Kidney (tissue), 14 donors: ENCODE data around the gene ADAMTS20. TPM values are rescaled to one million over a fixed set of nuclear protein-coding genes. Genes with fewer than 3 reads are reported as not detected.
"Not testable (repeated sequence)": the region's sequence is repeated elsewhere in the genome, so short reads cannot be mapped to it uniquely, and the experiment has no call there.

Experiments used
- DNase-seq, 5 donors: peaks; one replicate each; pipeline ENCODE4 v3.0.0-alpha.2; 2013 to 2020
- FAIRE-seq: peaks from 2 replicates; lab custom pipeline; 2012; peaks lifted over from hg19 to GRCh38; lab: Jason Lieb, UNC
- H3K27ac ChIP-seq, 2 donors: one replicate each; pipeline ENCODE4 v1.7.0; 2013; ENCODE audit warnings: low read depth in 2 of 2, low read length in 2 of 2, inconsistent platforms in 1 of 2
- H3K27me3 ChIP-seq: one replicate; pipeline ENCODE4 v1.7.1; 2013; ENCODE audit warnings: low read length, inconsistent platforms; ENCODE audit not compliant: control insufficient read depth, insufficient read depth
- H3K36me3 ChIP-seq, 3 donors: one replicate each; pipeline versions ENCODE4 v1.7.0 to v1.7.1; 2013; ENCODE audit warnings: low read length in 3 of 3, control low read depth in 1 of 3, inconsistent platforms in 1 of 3; ENCODE audit not compliant: insufficient read depth in 3 of 3, control insufficient read depth in 2 of 3
- H3K4me1 ChIP-seq, 3 donors: one replicate each; pipeline versions ENCODE4 v1.7.0 to v1.7.1; 2013; ENCODE audit warnings: low read length in 3 of 3, inconsistent platforms in 1 of 3, low read depth in 1 of 3; ENCODE audit not compliant: control insufficient read depth in 2 of 3, insufficient read depth in 2 of 3
- H3K4me3 ChIP-seq, 3 donors: one replicate each; pipeline versions ENCODE4 v1.7.0 to v1.8.1; 2013; ENCODE audit warnings: low read length in 3 of 3, control low read depth in 1 of 3, inconsistent platforms in 1 of 3
- H3K9ac ChIP-seq, 3 donors: one replicate each; pipeline versions ENCODE4 v1.7.0 to v1.7.1; 2013; ENCODE audit warnings: low read length in 3 of 3, control low read depth in 1 of 3, inconsistent platforms in 1 of 3
- H3K9me3 ChIP-seq, 3 donors: one replicate each; pipeline versions ENCODE4 v1.7.0 to v1.7.1; 2013; ENCODE audit warnings: low read length in 3 of 3, control low read depth in 1 of 3, inconsistent platforms in 1 of 3; ENCODE audit not compliant: control insufficient read depth in 2 of 3, insufficient read depth in 1 of 3
- intact Hi-C: fragments of 100-400 bp; cut with DNase I; formaldehyde crosslinking; loops from one replicate; pipeline ENCODE4 v1.11.1; 2022
- polyA plus RNA-seq: library from polyadenylated mRNA; stranded (reverse); fragments of 350-450 nt; fragmentation: Illumina TruSeq; extraction: RNeasy Lipid Tissue Mini Kit (QIAGEN cat#74804); gene quantifications from one replicate; pipeline ENCODE4 v1.2.3, GENCODE V29; 2014; ENCODE audit warnings: low read depth, low replicate concordance; ENCODE audit not compliant: insufficient read depth
- total RNA-seq: library from RNA; stranded (reverse); fragmentation: NEBNext Ultra II Directional; extraction: Animal tissue kit (Norgen Biotek cat#: 25700); gene quantifications from one replicate; pipeline ENCODE4 v1.2.1, GENCODE V29; 2021
- TF ChIP-seq, protein P1 (sequence below): IDR thresholded peaks from 3 replicates; pipeline ENCODE4 v1.5.1; 2012; ENCODE audit warnings: mild to moderate bottlenecking, moderate library complexity, borderline replicate concordance; ENCODE audit not compliant: insufficient read depth; ENCODE audit errors: extremely low read depth
- donor health status: control.
- donor health status: control.
- donor health status: control.
- donor health status: control.
- donor health status: control.
- donor health status: DM: yes; HTN: yes; CAD: no.
- donor health status: Normal renal cell carcinoma (clear cell type).

Gene ADAMTS20
- total and polyA plus RNA-seq, 2 donors from 2014 or later, result not detected

DNA sequence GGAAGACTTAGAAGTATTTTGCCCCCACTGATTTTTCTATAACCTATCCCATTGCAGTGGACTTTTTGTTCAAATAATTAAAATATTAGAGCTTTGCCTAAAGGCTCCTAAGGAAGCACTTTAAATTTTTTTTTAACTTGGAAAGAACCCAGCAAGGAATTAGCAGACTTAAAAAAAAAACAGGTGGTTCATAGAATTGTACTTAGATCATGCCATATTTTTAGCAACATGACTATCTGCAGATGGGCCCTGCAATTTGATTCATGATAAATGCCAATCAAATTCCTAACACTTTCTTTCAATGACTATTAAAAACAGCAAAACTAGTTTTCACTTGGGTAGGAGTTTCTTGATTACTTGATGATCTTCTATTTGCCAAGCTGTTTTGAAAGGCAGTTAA is 11.5 kb downstream of the ADAMTS20 start:
- Histone ChIP-seq H3K36me3 (no peaks in the 10 kb centered on the region), H3K4me3 (no peak overlapping the region), H3K27me3 (no peaks in the 10 kb centered on the region), H3K4me1 (no peaks in the 10 kb centered on the region), H3K9ac (no peak overlapping the region), H3K27ac (no peak overlapping the region), H3K9me3 (no peaks in the 10 kb centered on the region)
- intact Hi-C loops, result no loop called here
- TF ChIP-seq, protein P1, sequence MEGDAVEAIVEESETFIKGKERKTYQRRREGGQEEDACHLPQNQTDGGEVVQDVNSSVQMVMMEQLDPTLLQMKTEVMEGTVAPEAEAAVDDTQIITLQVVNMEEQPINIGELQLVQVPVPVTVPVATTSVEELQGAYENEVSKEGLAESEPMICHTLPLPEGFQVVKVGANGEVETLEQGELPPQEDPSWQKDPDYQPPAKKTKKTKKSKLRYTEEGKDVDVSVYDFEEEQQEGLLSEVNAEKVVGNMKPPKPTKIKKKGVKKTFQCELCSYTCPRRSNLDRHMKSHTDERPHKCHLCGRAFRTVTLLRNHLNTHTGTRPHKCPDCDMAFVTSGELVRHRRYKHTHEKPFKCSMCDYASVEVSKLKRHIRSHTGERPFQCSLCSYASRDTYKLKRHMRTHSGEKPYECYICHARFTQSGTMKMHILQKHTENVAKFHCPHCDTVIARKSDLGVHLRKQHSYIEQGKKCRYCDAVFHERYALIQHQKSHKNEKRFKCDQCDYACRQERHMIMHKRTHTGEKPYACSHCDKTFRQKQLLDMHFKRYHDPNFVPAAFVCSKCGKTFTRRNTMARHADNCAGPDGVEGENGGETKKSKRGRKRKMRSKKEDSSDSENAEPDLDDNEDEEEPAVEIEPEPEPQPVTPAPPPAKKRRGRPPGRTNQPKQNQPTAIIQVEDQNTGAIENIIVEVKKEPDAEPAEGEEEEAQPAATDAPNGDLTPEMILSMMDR, result no peak
- FAIRE-seq (no peak), DNase-seq (no peak)

DNA sequence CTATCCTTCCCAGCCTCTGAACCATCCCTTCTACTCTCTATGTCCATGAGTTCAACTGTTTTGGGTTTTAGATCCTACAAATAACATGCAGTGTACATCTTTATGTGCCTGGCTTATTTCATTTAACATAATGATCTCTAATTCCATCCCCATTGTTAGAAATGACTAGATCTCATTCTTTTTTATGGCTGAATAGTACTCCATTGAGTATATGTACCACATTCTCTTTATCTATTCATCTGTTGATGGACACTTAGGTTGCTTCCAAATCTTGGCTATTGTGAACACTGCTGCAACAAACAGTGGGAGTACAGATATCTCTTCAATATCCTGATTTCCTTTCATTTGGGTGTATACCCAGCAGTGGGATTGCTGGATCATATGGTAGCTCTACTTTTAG is 14.3 kb downstream of the ADAMTS20 start:
- H3K9me3 ChIP-seq, H3K27me3 ChIP-seq, DNase-seq, H3K4me1 ChIP-seq, H3K27ac ChIP-seq, FAIRE-seq, H3K9ac ChIP-seq, intact Hi-C loops, H3K36me3 ChIP-seq, H3K4me3 ChIP-seq: not testable (repeated sequence)

DNA sequence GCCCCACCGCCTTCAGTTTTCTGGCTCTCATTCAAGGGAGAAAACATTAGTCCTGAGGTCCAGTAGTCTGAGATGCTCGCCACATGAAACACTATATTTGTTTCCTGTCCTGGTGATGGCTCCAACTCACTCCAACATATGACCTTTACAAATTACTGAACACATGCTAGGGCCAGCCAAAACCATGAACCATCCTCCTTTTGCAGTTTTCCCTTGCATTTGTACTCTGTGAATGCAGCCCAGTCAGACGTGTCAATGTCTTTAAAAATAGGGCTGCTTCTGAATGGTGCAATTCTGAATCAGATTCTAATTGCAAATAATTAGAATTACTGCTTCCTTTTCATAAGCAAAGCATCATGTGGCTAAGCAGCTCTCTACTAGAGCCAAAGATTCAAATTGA is 36.0 kb downstream of the ADAMTS20 start:
- DNase-seq, result no peak
- no peak for FAIRE-seq

DNA sequence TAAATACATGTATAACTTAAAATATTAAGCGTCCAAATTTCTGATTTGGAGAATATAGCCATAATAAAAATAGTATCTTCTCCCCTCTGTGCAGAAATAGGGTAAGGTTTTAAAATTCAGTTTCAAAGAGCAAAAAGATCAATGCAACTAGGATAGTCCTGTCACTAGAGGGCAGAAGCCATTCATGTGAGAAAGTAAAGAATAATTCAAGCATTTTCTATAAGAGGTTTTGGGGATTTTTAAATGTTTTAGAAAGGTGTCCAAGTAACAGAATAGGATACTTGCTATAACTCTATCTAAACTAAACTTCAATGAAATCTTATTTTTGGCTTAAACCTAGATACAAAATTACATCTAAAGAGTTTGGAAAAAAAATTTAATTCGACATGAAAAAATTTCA is 50.3 kb downstream of the ADAMTS20 start:
- intact Hi-C loops, result no loop called here

More for the DNA sequence above, 36.0 kb downstream of the ADAMTS20 start:
- Histone ChIP-seq H3K4me3 (no peak overlapping the region), H3K27ac (no peak overlapping the region), H3K27me3 (no peaks in the 10 kb centered on the region), H3K9me3 (no peaks in the 10 kb centered on the region), H3K4me1 (no peaks in the 10 kb centered on the region), H3K9ac (no peak overlapping the region), H3K36me3 (no peaks in the 10 kb centered on the region)
- intact Hi-C loops, result no loop called here
- TF ChIP-seq, protein P1, result no peak

More for the DNA sequence above, 50.3 kb downstream of the ADAMTS20 start:
- Histone ChIP-seq H3K36me3 (no peaks in the 10 kb centered on the region), H3K27me3 (no peaks in the 10 kb centered on the region), H3K9me3 (no peaks in the 10 kb centered on the region), H3K4me1 (no peaks in the 10 kb centered on the region), H3K9ac (no peak overlapping the region), H3K27ac (no peak overlapping the region), H3K4me3 (no peak overlapping the region)
- TF ChIP-seq, protein P1, result peak; percentile 26
- peak in 2 of 5 donors; percentile 12 to 29 for DNase-seq
- peak; percentile 6 for FAIRE-seq
